K562 (cell line): ENCODE measurements around the gene GHDC. TPM values are rescaled to one million over a fixed set of nuclear protein-coding genes. Genes with fewer than 3 reads are reported as not detected.

ENCODE experiments used
- ATF1 ChIP-seq, 2 experiments: fragments of 450-650 bp in 1 of 2; IDR thresholded peaks; 2 replicates each; pipeline ENCODE4 v1.6.1; 2016; ENCODE audit warnings: missing compliant biosample characterization in 1 of 2, missing genetic modification characterization in 1 of 2
- BRD9 ChIP-seq: fragments of 450-650 bp; IDR thresholded peaks from 2 replicates; pipeline ENCODE4 v1.6.1; 2018; ENCODE audit warnings: low read depth; ENCODE audit not compliant: partially characterized antibody
- ESRRA ChIP-seq: fragments of 450-650 bp; IDR thresholded peaks from 2 replicates; pipeline ENCODE4 v1.6.1; 2014; ENCODE audit warnings: low read depth, mild to moderate bottlenecking, moderate library complexity, borderline replicate concordance
- FOSL1 ChIP-seq: fragments of 200-800 bp; sonication (Bioruptor generic); conservative IDR thresholded peaks from 2 replicates; pipeline ENCODE4 v1.6.1; 2016; ENCODE audit warnings: missing genetic modification characterization, missing compliant biosample characterization
- GTF2F1 ChIP-seq: IDR thresholded peaks from 2 replicates; pipeline ENCODE4 v1.6.1; 2011; ENCODE audit warnings: low read depth, low read length, improper control_type of control experiment
- HDAC2 ChIP-seq: fragments of 450-650 bp; IDR thresholded peaks from 2 replicates; pipeline ENCODE4 v1.6.1; 2016; ENCODE audit warnings: mild to moderate bottlenecking
- KHSRP ChIP-seq: fragments of 450-650 bp; IDR thresholded peaks from 2 replicates; pipeline ENCODE4 v1.6.1; 2017
- KLF1 ChIP-seq: fragments of 450-650 bp; IDR thresholded peaks from 2 replicates; pipeline ENCODE4 v1.6.1; 2016; ENCODE audit warnings: missing genetic modification characterization, missing compliant biosample characterization
- MBD2 ChIP-seq: sonication (generic); IDR thresholded peaks from 2 replicates; pipeline ENCODE4 v1.6.1; 2016; ENCODE audit warnings: low read depth, borderline replicate concordance
- NR1H2 ChIP-seq: sonication (generic); formaldehyde crosslinking; IDR thresholded peaks from 2 replicates; pipeline ENCODE4 v1.4.0; 2020; ENCODE audit warnings: mild to moderate bottlenecking, missing genetic modification reagents
- PRPF4 ChIP-seq: fragments of 200-400 bp; formaldehyde crosslinking; IDR thresholded peaks from one replicate; pipeline ENCODE4 v1.6.1; 2017; ENCODE audit warnings: low read length, low read depth, mild to moderate bottlenecking; ENCODE audit not compliant: insufficient read depth, poor library complexity, severe bottlenecking
- SMAD4 ChIP-seq: fragments of 250-450 bp; sonication (Bioruptor Pico); conservative IDR thresholded peaks from 2 replicates; pipeline ENCODE4 v1.8.0; 2021; ENCODE audit warnings: inconsistent platforms, mild to moderate bottlenecking, moderate library complexity
- STAT5A ChIP-seq: IDR thresholded peaks from 2 replicates; pipeline ENCODE4 v1.6.1; 2012; ENCODE audit warnings: low read length, inconsistent platforms, borderline replicate concordance
- TCFL5 ChIP-seq: fragments of 250-450 bp; sonication (Bioruptor Pico); conservative IDR thresholded peaks from 2 replicates; pipeline ENCODE4 v1.6.1; 2021; ENCODE audit warnings: mild to moderate bottlenecking, moderate library complexity, matching md5 sums
- ZKSCAN1 ChIP-seq: fragments of 150-350 bp; IDR thresholded peaks from 2 replicates; pipeline ENCODE4 v1.6.1; 2016; ENCODE audit warnings: low read depth, low read length
- ZNF165 ChIP-seq: fragments of 250-450 bp; sonication (Bioruptor Pico); IDR thresholded peaks from 2 replicates; pipeline ENCODE4 v1.4.0; 2020; ENCODE audit warnings: borderline replicate concordance
- ZNF253 ChIP-seq: fragments of 250-450 bp; sonication (Bioruptor Pico); conservative IDR thresholded peaks from 2 replicates; pipeline ENCODE4 v1.6.1; 2021; ENCODE audit warnings: mild to moderate bottlenecking
- polyA plus RNA-seq, 8 experiments: library from polyadenylated mRNA; depleted of rRNA in 4 of 8; stranded (reverse) in 5 of 8; unstranded in 3 of 8; fragments of >200 nt; fragmentation: Nextera tagmentation in 2 of 8; fragmentation: Illumina TruSeq in 1 of 8; extraction: Ambion mirVana in 2 of 8; extraction: Trizol in 1 of 8; gene quantifications; 2 replicates each; pipeline versions ENCODE4 v1.2.1 to v1.2.3, GENCODE V29; 2011 to 2014; ENCODE audit warnings: inconsistent platforms in 1 of 8, missing spikeins in 1 of 8
- total RNA-seq, 7 experiments: library from RNA; depleted of rRNA in 6 of 7; stranded (reverse); fragments of >200 nt in 6 of 7; fragmentation: Illumina TruSeq in 2 of 7; extraction: Trizol in 2 of 7; gene quantifications; 2 replicates each; pipeline versions ENCODE4 v1.2.1 to v1.2.3, GENCODE V29; 2011 to 2021; ENCODE audit warnings: low replicate concordance in 1 of 7
- TF ChIP-seq, protein P1 (sequence below), 2 experiments: IDR thresholded peaks in 1 of 2; conservative IDR thresholded peaks in 1 of 2; 2 replicates each; pipeline ENCODE4 v1.6.1; 2016; ENCODE audit warnings: low read depth in 2 of 2, mild to moderate bottlenecking in 1 of 2, missing compliant biosample characterization in 1 of 2, missing genetic modification characterization in 1 of 2, moderate library complexity in 1 of 2
- TF ChIP-seq, protein P2 (sequence below): fragments of 250-450 bp; sonication (Bioruptor Pico); IDR thresholded peaks from 2 replicates; pipeline ENCODE4 v1.4.0; 2020

GHDC gene
- total and polyA plus RNA-seq, 9 of the 15 experiments (the other 6 are each of a cell fraction or from before 2014, with no cell fraction given): 0.65 to 23.2 (median 11.2) TPM

DNA sequence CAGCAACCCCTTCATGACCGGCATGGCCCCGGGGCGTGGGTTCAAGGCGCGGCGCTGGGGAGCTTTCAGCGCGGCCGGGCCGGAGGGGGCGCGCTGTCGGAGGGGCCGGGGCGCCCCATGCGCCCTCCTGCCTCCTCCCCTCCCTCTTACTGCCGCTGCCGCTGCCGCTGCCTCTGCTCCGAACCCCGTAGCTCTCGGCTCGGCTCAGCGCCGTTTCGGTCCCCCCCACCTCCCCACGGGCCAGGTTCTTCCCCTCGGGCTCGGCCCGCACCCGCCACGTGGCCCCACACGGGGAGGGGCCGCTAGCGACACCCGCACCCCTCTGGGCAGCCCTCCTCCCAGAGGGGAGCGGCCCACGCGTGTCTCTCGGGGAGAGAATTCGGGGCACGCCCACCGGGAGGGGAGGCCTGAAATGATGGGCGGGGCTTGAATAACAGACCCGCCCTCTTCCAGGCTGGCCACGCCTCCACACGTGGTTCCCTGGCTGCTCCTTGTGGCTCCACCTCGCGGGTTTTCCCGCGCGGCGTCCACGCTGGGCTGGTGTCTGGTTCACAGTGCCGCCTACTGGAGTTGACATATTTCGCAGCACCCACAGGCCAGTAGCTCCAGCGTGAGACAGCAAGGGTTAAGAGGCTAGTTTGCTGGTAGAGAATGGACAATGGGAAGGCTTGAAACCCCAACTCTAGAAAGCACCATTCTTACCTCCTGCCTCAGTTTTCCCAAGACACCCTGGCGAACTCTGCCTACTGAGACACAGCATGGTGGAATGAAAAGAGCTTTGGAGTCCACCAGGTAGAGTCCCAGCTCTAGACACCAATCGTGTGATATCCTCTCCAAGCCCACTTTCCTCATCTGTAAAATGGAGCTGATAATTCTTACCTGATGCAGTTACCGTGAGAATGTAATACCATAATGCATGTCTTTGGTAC is 13.1 kb downstream of the GHDC start, which contains the start of gene KCNH4 (continued):
- TF ChIP-seq ZKSCAN1 (0 out of 2 replicates have a peak, but pooled peaks have one; percentile 56), ESRRA (peak; percentile 58; the same call in 1 of the 2 replicates), ZNF165 (CRISPR knock-in tag) (no peak), ATF1 (CRISPR knock-in tag; IDR thresholded peaks at IDR 0.05) (no peak), ATF1 (tag; IDR thresholded peaks at IDR 0.05) (peak; percentile 66), NR1H2 (no peak), BRD9 (no peak), TCFL5 (CRISPR knock-in tag) (no peak), MBD2 (no peak), KHSRP (no peak), ZNF253 (CRISPR knock-in tag) (no peak), FOSL1 (tag) (no peak), KLF1 (tag) (no peak), GTF2F1 (peak; percentile 67; the same call in 1 of the 2 replicates), PRPF4 (no peak), STAT5A (no peak), HDAC2 (peak; percentile 66; the same call in 1 of the 2 replicates), SMAD4 (peak; percentile 73; the same call in 1 of the 2 replicates)
- TF ChIP-seq, protein P1, sequence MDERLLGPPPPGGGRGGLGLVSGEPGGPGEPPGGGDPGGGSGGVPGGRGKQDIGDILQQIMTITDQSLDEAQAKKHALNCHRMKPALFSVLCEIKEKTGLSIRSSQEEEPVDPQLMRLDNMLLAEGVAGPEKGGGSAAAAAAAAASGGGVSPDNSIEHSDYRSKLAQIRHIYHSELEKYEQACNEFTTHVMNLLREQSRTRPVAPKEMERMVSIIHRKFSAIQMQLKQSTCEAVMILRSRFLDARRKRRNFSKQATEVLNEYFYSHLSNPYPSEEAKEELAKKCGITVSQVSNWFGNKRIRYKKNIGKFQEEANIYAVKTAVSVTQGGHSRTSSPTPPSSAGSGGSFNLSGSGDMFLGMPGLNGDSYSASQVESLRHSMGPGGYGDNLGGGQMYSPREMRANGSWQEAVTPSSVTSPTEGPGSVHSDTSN (CRISPR knock-in tag; IDR thresholded peaks at IDR 0.05; ENCODE audit: low read depth): no peak
- TF ChIP-seq, protein P1 (tag; conservative IDR thresholded peaks at IDR 0.05; ENCODE audit: low read depth): no peak
- TF ChIP-seq, protein P2, sequence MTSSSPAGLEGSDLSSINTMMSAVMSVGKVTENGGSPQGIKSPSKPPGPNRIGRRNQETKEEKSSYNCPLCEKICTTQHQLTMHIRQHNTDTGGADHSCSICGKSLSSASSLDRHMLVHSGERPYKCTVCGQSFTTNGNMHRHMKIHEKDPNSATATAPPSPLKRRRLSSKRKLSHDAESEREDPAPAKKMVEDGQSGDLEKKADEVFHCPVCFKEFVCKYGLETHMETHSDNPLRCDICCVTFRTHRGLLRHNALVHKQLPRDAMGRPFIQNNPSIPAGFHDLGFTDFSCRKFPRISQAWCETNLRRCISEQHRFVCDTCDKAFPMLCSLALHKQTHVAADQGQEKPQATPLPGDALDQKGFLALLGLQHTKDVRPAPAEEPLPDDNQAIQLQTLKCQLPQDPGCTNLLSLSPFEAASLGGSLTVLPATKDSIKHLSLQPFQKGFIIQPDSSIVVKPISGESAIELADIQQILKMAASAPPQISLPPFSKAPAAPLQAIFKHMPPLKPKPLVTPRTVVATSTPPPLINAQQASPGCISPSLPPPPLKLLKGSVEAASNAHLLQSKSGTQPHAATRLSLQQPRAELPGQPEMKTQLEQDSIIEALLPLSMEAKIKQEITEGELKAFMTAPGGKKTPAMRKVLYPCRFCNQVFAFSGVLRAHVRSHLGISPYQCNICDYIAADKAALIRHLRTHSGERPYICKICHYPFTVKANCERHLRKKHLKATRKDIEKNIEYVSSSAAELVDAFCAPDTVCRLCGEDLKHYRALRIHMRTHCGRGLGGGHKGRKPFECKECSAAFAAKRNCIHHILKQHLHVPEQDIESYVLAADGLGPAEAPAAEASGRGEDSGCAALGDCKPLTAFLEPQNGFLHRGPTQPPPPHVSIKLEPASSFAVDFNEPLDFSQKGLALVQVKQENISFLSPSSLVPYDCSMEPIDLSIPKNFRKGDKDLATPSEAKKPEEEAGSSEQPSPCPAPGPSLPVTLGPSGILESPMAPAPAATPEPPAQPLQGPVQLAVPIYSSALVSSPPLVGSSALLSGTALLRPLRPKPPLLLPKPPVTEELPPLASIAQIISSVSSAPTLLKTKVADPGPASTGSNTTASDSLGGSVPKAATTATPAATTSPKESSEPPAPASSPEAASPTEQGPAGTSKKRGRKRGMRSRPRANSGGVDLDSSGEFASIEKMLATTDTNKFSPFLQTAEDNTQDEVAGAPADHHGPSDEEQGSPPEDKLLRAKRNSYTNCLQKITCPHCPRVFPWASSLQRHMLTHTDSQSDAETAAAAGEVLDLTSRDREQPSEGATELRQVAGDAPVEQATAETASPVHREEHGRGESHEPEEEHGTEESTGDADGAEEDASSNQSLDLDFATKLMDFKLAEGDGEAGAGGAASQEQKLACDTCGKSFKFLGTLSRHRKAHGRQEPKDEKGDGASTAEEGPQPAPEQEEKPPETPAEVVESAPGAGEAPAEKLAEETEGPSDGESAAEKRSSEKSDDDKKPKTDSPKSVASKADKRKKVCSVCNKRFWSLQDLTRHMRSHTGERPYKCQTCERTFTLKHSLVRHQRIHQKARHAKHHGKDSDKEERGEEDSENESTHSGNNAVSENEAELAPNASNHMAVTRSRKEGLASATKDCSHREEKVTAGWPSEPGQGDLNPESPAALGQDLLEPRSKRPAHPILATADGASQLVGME: no peak
